ENCODE measurements around the gene ZNF490.

Gene ZNF490

DNA sequence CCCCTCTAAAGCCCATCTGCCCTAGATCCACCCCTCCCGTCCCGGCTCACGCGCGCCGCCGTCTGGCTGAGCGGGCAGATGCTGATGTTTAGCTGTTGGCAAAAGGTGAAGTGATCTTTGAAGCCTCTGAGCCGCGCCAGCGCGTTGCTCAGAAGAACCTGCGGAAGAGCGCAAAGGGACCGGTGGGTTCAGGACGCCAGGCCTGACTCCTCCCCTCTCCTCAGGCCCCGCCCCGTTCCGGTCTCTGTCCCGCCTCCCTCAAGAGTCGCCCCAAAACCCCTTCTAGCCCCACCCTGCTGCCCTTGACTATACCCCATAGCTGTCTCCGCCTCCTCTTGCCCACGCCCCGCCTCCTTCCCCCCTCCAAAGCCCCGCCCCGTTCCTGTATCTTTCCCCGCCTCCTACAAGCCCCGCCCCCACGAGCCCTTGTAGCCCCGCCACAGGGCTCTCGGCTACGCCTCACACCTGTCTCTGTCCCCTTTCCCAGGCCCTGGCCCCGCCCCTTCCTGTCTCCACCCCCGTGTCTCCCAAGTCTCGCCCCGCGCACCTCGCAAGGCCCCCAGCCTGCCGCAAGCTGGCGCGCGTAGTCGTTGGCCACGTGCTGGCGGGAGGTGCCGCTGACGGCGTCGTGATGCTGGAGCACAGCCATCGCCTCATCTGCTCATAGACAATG lies 46.4 kb upstream of the ZNF490 start:
- Histone ChIP-seq H3K36me3 (ENCODE audit: control insufficient read depth in 2 of 2, insufficient read depth in 1 of 2, low read length in 2 of 2) (peaks cover 9 to 58% of the 10 kb centered on the region in 2 experiments; a peak in 2 of 3 replicates), H3K9me3 (ENCODE audit: control insufficient read depth, insufficient read depth, low read depth, low read length) (no peaks in the 10 kb centered on the region), H3K27ac (ENCODE audit: extremely low read depth, low read depth, low read length) (no peak overlapping the region), H3K4me3 (ENCODE audit: low read depth, low read length) (no peak overlapping the region), H3K4me1 (ENCODE audit: control insufficient read depth, insufficient read depth, low read length) (no peaks in the 10 kb centered on the region)
- 0 out of 2 replicates have a peak, but pooled peaks have one; percentile 9 for TF ChIP-seq KLF8 (tag by site-specific recombination; IDR thresholded peaks at IDR 0.05)
- TF ChIP-seq SP2 (tag by site-specific recombination; IDR thresholded peaks at IDR 0.05): peak; percentile 29; the same call in 1 of the 2 replicates
- TF ChIP-seq, protein P1, sequence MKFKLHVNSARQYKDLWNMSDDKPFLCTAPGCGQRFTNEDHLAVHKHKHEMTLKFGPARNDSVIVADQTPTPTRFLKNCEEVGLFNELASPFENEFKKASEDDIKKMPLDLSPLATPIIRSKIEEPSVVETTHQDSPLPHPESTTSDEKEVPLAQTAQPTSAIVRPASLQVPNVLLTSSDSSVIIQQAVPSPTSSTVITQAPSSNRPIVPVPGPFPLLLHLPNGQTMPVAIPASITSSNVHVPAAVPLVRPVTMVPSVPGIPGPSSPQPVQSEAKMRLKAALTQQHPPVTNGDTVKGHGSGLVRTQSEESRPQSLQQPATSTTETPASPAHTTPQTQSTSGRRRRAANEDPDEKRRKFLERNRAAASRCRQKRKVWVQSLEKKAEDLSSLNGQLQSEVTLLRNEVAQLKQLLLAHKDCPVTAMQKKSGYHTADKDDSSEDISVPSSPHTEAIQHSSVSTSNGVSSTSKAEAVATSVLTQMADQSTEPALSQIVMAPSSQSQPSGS (tag by site-specific recombination; IDR thresholded peaks at IDR 0.05; ENCODE audit: low read depth): no peak
- TF ChIP-seq, protein P2, sequence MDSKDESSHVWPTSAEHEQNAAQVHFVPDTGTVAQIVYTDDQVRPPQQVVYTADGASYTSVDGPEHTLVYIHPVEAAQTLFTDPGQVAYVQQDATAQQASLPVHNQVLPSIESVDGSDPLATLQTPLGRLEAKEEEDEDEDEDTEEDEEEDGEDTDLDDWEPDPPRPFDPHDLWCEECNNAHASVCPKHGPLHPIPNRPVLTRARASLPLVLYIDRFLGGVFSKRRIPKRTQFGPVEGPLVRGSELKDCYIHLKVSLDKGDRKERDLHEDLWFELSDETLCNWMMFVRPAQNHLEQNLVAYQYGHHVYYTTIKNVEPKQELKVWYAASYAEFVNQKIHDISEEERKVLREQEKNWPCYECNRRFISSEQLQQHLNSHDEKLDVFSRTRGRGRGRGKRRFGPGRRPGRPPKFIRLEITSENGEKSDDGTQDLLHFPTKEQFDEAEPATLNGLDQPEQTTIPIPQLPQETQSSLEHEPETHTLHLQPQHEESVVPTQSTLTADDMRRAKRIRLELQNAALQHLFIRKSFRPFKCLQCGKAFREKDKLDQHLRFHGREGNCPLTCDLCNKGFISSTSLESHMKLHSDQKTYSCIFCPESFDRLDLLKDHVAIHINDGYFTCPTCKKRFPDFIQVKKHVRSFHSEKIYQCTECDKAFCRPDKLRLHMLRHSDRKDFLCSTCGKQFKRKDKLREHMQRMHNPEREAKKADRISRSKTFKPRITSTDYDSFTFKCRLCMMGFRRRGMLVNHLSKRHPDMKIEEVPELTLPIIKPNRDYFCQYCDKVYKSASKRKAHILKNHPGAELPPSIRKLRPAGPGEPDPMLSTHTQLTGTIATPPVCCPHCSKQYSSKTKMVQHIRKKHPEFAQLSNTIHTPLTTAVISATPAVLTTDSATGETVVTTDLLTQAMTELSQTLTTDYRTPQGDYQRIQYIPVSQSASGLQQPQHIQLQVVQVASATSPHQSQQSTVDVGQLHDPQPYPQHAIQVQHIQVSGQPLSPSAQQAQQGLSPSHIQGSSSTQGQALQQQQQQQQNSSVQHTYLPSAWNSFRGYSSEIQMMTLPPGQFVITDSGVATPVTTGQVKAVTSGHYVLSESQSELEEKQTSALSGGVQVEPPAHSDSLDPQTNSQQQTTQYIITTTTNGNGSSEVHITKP (tag by site-specific recombination; IDR thresholded peaks at IDR 0.05): no peak
- no peak for TF ChIP-seq TCF7L2 (IDR thresholded peaks at IDR 0.05; ENCODE audit: borderline replicate concordance, low read depth, low read length)
- TF ChIP-seq SP3 (tag by site-specific recombination; IDR thresholded peaks at IDR 0.05): peak; percentile 38; the same call in 1 of the 2 replicates
- TF ChIP-seq TRIM28 (IDR thresholded peaks at IDR 0.05; ENCODE audit: borderline replicate concordance, low read length): no peak
- TF ChIP-seq ZNF133 (tag by site-specific recombination; IDR thresholded peaks at IDR 0.05): no peak
- ChIA-PET POLR2A (interaction anchor here (0.5 kb wide), 1 partner anchor 24 kb away, joined by 3 read pairs; no protein-coding TSS in a partner anchor), CTCF (interaction anchor here (0.7 to 1.3 kb wide), 3 partner anchors 9 to 20 kb away, joined by 4 read pairs; no protein-coding TSS in a partner anchor)

DNA sequence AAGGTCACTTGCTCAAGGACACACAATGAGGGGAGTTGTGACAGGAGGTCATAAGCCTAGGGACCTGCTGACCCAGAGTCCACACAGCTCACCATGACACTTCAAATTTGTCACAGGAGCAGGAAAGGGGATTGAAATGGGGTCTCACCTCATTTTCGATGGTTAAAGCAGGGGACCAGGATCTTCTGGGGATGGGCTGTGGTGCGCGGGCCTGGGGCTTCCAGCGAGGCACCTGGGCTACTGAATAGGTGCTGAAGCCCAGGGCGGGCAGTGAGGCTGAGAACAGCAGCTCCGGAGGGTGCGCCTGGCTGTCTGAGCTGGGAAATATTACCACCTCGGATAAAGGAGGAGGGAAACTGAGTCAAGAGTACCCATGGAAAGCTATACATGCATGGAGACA lies 44.9 kb upstream of the ZNF490 start:
- no peak for TF ChIP-seq SETDB1 (IDR thresholded peaks at IDR 0.05; ENCODE audit: insufficient read length, low read length)
- TF ChIP-seq ZNF274 (IDR thresholded peaks at IDR 0.05; ENCODE audit: low read length): no peak
- TF ChIP-seq ZNF274 (tag by site-specific recombination; IDR thresholded peaks at IDR 0.05; ENCODE audit: borderline replicate concordance): no peak
- no peak for TF ChIP-seq ZNF776 (tag by site-specific recombination; IDR thresholded peaks at IDR 0.05; ENCODE audit: borderline replicate concordance)
- TF ChIP-seq BCL11A (tag by site-specific recombination; IDR thresholded peaks at IDR 0.05; ENCODE audit: low read depth): no peak
- H3K27ac ChIP-seq (ENCODE audit: extremely low read depth, low read depth, low read length): no peak overlapping the region
- CTCF ChIA-PET: no interaction called here
- H3K4me1 ChIP-seq (ENCODE audit: control insufficient read depth, insufficient read depth, low read length): no peaks in the 10 kb centered on the region
- H3K4me3 ChIP-seq (ENCODE audit: low read depth, low read length): no peak overlapping the region
- POLR2A ChIA-PET: no interaction called here
- no peaks in the 10 kb centered on the region for H3K9me3 ChIP-seq (ENCODE audit: control insufficient read depth, insufficient read depth, low read depth, low read length)
- peaks cover 5 to 55% of the 10 kb centered on the region in 2 experiments; a peak in 2 of 3 replicates for H3K36me3 ChIP-seq (ENCODE audit: control insufficient read depth in 2 of 2, insufficient read depth in 1 of 2, low read length in 2 of 2)

- H3K9me3 ChIP-seq (ENCODE audit: control insufficient read depth, insufficient read depth, low read depth, low read length): no peaks in the 10 kb centered on the region
- POLR2A ChIA-PET: no interaction called here
- TF ChIP-seq, protein P3, sequence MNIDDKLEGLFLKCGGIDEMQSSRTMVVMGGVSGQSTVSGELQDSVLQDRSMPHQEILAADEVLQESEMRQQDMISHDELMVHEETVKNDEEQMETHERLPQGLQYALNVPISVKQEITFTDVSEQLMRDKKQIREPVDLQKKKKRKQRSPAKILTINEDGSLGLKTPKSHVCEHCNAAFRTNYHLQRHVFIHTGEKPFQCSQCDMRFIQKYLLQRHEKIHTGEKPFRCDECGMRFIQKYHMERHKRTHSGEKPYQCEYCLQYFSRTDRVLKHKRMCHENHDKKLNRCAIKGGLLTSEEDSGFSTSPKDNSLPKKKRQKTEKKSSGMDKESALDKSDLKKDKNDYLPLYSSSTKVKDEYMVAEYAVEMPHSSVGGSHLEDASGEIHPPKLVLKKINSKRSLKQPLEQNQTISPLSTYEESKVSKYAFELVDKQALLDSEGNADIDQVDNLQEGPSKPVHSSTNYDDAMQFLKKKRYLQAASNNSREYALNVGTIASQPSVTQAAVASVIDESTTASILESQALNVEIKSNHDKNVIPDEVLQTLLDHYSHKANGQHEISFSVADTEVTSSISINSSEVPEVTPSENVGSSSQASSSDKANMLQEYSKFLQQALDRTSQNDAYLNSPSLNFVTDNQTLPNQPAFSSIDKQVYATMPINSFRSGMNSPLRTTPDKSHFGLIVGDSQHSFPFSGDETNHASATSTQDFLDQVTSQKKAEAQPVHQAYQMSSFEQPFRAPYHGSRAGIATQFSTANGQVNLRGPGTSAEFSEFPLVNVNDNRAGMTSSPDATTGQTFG (tag by site-specific recombination; IDR thresholded peaks at IDR 0.05; ENCODE audit: borderline replicate concordance): no peak
- H3K4me3 ChIP-seq (ENCODE audit: low read depth, low read length): no peak overlapping the region
- no peaks in the 10 kb centered on the region for H3K4me1 ChIP-seq (ENCODE audit: control insufficient read depth, insufficient read depth, low read length)
- peaks cover 5 to 34% of the 10 kb centered on the region in 2 experiments; a peak in 2 of 3 replicates for H3K36me3 ChIP-seq (ENCODE audit: control insufficient read depth in 2 of 2, insufficient read depth in 1 of 2, low read length in 2 of 2)
- CTCF ChIA-PET: no interaction called here
- no peak overlapping the region for H3K27ac ChIP-seq (ENCODE audit: extremely low read depth, low read depth, low read length)
These were observed 41.6 kb upstream of the ZNF490 start for GRCh38 chr19:12652219-12652618.
